ENCODE results near the gene RBM12. TPM values are rescaled to one million over a fixed set of nuclear protein-coding genes. Genes with fewer than 3 reads are reported as not detected.
A peak's percentile ranks its signal among the peaks of the same experiment; 100 is the strongest.

RBM12 gene
- total RNA-seq, 1 donor from 2014 or later: 189 TPM

GRCh38 chr20:35603695-35604448 lies 60.8 kb downstream of the RBM12 start:
- no peak for TF ChIP-seq CTCF (conservative IDR thresholded peaks at IDR 0.05)
- H3K27me3 Mint-ChIP-seq (ENCODE audit: low read depth): peaks cover 48% of the 10 kb centered on the region
- H3K4me3 Mint-ChIP-seq: no peak overlapping the region
- H3K36me3 Mint-ChIP-seq (ENCODE audit: low read depth): no peaks in the 10 kb centered on the region
- H3K27ac Mint-ChIP-seq (ENCODE audit: unreplicated experiment): no peak overlapping the region
- DNase-seq (ENCODE audit: low read depth, low spot score): no peak
- no peaks in the 10 kb centered on the region for H3K9me3 Mint-ChIP-seq
- H3K4me1 Mint-ChIP-seq: peaks cover 5% of the 10 kb centered on the region

GRCh38 chr20:35602851-35603495 lies 61.7 kb downstream of the RBM12 start:
- TF ChIP-seq CTCF (conservative IDR thresholded peaks at IDR 0.05): no peak
- Mint-ChIP-seq H3K9me3 (no peaks in the 10 kb centered on the region), H3K36me3 (ENCODE audit: low read depth) (no peaks in the 10 kb centered on the region), H3K4me3 (peak overlapping the region; percentile 35), H3K27me3 (ENCODE audit: low read depth) (peaks cover 57% of the 10 kb centered on the region), H3K27ac (ENCODE audit: unreplicated experiment) (no peak overlapping the region), H3K4me1 (peaks cover 5% of the 10 kb centered on the region)
- no peak for DNase-seq (ENCODE audit: low read depth, low spot score)

- H3K4me3 Mint-ChIP-seq: peak overlapping the region; percentile 56
- no peak for TF ChIP-seq CTCF (conservative IDR thresholded peaks at IDR 0.05)
- H3K27ac Mint-ChIP-seq (ENCODE audit: unreplicated experiment): no peak overlapping the region
- H3K4me1 Mint-ChIP-seq: peaks cover 5% of the 10 kb centered on the region
- peaks cover 67% of the 10 kb centered on the region for H3K27me3 Mint-ChIP-seq (ENCODE audit: low read depth)
- no peak for DNase-seq (ENCODE audit: low read depth, low spot score)
- H3K9me3 Mint-ChIP-seq: no peaks in the 10 kb centered on the region
- H3K36me3 Mint-ChIP-seq (ENCODE audit: low read depth): no peaks in the 10 kb centered on the region
These were observed 62.7 kb downstream of the RBM12 start for GRCh38 chr20:35601990-35602389.

GRCh38 chr20:35600993-35601973 lies 63.4 kb downstream of the RBM12 start:
- DNase-seq (ENCODE audit: low read depth, low spot score): peak; percentile 56
- H3K27ac Mint-ChIP-seq (ENCODE audit: unreplicated experiment): no peak overlapping the region

More at GRCh38 chr20:35600993-35601973, 63.4 kb downstream of the RBM12 start:
- TF ChIP-seq CTCF (conservative IDR thresholded peaks at IDR 0.05): peak; percentile 51
- Mint-ChIP-seq H3K9me3 (no peaks in the 10 kb centered on the region), H3K36me3 (ENCODE audit: low read depth) (no peaks in the 10 kb centered on the region), H3K4me1 (peaks cover 5% of the 10 kb centered on the region), H3K27me3 (ENCODE audit: low read depth) (peaks cover 72% of the 10 kb centered on the region), H3K4me3 (peak overlapping the region; percentile 83)
